ENCODE data around the gene CRYBA4. TPM values are rescaled to one million over a fixed set of nuclear protein-coding genes. Genes with fewer than 3 reads are reported as not detected.

Gene CRYBA4
- total RNA-seq, 3 donors from 2014 or later = not detected

DNA sequence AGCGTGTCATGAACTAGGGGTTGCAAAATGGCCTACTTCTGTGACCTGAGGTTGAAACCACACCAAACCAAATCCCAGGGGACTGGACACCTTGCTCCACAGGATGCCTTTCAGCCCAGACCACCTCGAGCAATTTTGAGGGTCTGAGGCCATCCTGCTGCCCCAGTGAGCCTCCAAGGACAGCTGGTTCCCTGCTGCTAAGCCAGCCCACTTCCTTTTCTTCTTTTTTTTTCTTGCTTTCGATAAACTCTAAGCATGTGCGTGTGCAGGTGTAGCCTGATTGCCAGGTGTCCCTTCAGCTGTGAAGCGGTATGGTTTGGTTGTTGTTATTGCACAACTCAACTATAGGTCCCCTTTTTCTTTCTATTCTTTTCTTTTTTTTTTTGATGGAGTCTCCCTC lies 6.6 kb upstream of the CRYBA4 start:
- DNase-seq = no peak
- no peaks in the 10 kb centered on the region for H3K4me1 ChIP-seq (ENCODE audit: low read depth)
- no peak for TF ChIP-seq CTCF (IDR thresholded peaks at IDR 0.05)
- intact Hi-C loops (cut with DNase I, micrococcal nuclease) = no loop called here
- peak; percentile 36 for ATAC-seq
- H3K9me3 ChIP-seq = no peaks in the 10 kb centered on the region
- H3K4me3 ChIP-seq = no peak overlapping the region
- no peaks in the 10 kb centered on the region for H3K36me3 ChIP-seq (ENCODE audit: low read depth)

- DNase-seq = no peak
- H3K36me3 ChIP-seq (ENCODE audit: low read depth) = no peaks in the 10 kb centered on the region
- H3K4me3 ChIP-seq = no peak overlapping the region
- TF ChIP-seq CTCF (IDR thresholded peaks at IDR 0.05) = no peak
- ATAC-seq = no peak
- no peaks in the 10 kb centered on the region for H3K9me3 ChIP-seq
- intact Hi-C loops (cut with DNase I, micrococcal nuclease) = no loop called here
- H3K4me1 ChIP-seq (ENCODE audit: low read depth) = no peaks in the 10 kb centered on the region
Observed at GRCh38 chr22:26615830-26616435, 5.8 kb upstream of the CRYBA4 start.

DNA sequence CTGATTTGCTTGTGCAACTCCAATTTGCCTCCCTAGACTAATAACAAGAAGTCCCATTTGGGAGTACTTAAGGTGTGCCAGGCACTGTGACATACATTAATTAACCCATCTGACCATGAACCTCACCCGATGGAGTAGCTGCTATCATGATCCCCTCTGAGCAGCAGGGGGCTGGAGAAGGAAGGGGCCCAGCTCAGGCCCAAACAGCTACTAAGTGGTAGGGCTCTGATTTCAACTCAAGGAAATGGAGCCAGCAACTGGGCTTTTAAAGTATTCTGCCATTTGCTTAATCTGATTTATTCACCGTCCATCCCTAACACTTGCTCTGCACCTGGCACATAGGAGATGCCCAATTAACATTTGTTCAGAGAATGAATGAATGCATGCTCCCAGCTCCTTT lies 5.1 kb upstream of the CRYBA4 start:
- ATAC-seq = no peak
- Histone ChIP-seq H3K4me3 (no peak overlapping the region), H3K9me3 (no peaks in the 10 kb centered on the region), H3K36me3 (ENCODE audit: low read depth) (no peaks in the 10 kb centered on the region), H3K4me1 (ENCODE audit: low read depth) (no peaks in the 10 kb centered on the region)
- DNase-seq = no peak
- no peak for TF ChIP-seq CTCF (IDR thresholded peaks at IDR 0.05)
- intact Hi-C loops (cut with DNase I, micrococcal nuclease) = no loop called here

DNA sequence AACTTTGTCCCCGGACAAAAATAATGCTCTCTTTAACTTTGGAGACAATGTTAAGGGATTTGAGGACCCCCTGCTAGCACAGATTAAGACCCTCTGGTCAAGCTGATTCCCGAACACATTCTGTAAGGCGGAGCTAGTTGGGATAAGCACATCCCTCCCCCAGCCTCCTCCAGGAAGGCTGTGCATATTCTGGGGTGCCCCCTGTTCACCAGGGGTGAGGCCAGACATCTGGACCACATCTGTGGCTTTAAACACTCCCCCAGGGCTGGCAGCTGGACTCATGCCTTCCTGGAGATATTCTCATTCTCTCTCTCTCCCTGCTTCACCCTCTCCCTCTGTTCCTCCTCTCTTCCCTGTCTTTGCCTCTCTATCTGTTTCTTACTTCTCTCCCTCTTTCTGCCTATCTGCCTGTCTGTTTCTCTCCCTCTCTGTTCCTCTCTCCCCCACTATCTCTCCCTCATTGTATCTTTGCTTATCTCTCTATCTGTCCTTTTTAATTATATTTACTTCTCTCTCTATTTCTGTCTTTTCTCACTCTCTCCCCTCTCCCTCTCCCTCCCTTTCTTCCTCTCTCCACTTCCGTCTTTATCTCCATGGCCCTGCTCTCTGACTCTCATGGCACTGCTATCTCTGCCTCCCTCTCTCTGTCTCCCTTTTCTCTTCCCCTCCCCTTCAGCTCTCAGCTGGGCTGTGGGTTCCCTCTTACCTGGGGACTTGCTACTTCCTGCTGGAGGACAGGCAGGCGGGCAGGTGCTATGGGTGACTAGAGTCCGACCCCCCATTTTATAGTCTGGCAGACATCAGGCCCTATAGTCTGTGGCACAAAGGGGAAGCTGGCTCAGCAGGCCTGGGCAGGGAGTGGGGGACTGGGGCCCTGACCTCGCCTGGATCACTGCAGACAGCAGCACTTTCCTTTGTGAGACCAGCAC lies 4.2 kb upstream of the CRYBA4 start, which contains the start of gene CRYBB1:
Gene CRYBB1 (minus strand): TSS at position 757 of the 929 bp plus-strand sequence. CDS start 1,708 bp downstream, outside the sequence.
- DNase-seq (peak in 1 of 3 donors; percentile 39), ATAC-seq (peak; percentile 40)
- Histone ChIP-seq H3K4me1 (ENCODE audit: low read depth) (no peaks in the 10 kb centered on the region), H3K36me3 (ENCODE audit: low read depth) (no peaks in the 10 kb centered on the region), H3K4me3 (no peak within 1 kb of the TSS), H3K9me3 (no peaks in the 10 kb centered on the region)
- intact Hi-C loops (cut with DNase I, micrococcal nuclease) = no loop called here
- no peak for TF ChIP-seq CTCF (IDR thresholded peaks at IDR 0.05)

DNA sequence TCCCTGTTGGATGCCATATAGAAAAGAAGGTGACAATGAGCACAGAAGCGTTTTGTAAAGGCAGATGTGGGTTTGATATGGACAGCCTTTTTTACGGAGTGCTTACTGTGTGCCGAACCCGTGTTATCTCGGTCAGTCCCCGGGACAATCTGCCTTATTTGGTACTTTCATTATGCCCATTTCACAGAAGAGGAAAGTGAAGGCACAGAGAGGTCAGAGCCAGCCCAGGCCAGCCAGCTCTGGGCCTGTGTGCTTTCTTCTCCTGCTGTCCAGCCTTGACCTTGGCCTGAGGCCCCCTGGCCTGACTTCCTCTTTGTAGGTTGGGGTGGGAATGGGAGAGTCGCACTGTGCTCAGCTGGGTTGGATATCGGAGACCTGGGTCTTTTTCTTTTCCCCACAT lies 3.3 kb upstream of the CRYBA4 start:
- ATAC-seq = no peak
- intact Hi-C loops (cut with DNase I, micrococcal nuclease) = no loop called here
- Histone ChIP-seq H3K36me3 (ENCODE audit: low read depth) (no peaks in the 10 kb centered on the region), H3K9me3 (no peaks in the 10 kb centered on the region), H3K4me3 (no peak overlapping the region), H3K4me1 (ENCODE audit: low read depth) (no peaks in the 10 kb centered on the region)
- DNase-seq = no peak
- TF ChIP-seq CTCF (IDR thresholded peaks at IDR 0.05) = no peak

All from mucosa of descending colon (tissue), 3 donors.